ENCODE results near the gene ZG16. TPM values are rescaled to one million over a fixed set of nuclear protein-coding genes. Genes with fewer than 3 reads are reported as not detected.
"Not testable (repeated sequence)": the region's sequence is repeated elsewhere in the genome, so short reads cannot be mapped to it uniquely, and the experiment has no call there.

The ZG16 gene
- polyA plus RNA-seq, 1 donor from 2014 or later, result not detected

DNA sequence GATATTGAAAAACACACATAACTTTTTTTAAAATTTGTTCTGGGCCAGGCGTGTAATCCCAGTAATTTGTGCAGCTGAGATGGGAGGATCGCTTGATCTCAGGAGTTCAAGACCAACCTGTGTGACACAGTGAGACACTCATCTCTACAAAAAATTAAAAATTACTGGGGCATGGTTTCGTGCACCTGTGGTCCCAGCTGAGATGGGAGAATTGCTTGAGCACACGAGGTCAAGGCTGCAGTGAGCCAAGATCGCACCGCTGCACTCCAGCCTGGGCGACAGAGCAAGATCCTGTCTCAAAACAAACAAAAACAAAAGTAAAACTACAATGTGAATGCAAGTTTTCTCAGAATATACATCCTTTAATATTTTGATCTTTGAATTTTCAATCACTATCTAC, 47.4 kb upstream of the ZG16 start:
- no peaks in the 10 kb centered on the region for H3K27me3 ChIP-seq (ENCODE audit: insufficient read depth, low read depth, low read length)
- H3K9me2 ChIP-seq (ENCODE audit: insufficient read depth, low read length), result no peaks in the 10 kb centered on the region
- no peak for TF ChIP-seq EZH2 (IDR thresholded peaks at IDR 0.05; ENCODE audit: borderline replicate concordance, insufficient read depth, low read length, poor library complexity, severe bottlenecking)
- no peak for TF ChIP-seq TAF1 (IDR thresholded peaks at IDR 0.05; ENCODE audit: low read depth)
- TF ChIP-seq RAD21 (conservative IDR thresholded peaks at IDR 0.05), result no peak
- TF ChIP-seq POLR2AphosphoS5 (IDR thresholded peaks at IDR 0.05), result no peak
- H3K9me3 ChIP-seq (ENCODE audit: low read length), result no peaks in the 10 kb centered on the region
- H3F3A ChIP-seq (ENCODE audit: insufficient read depth, low read length, poor library complexity, severe bottlenecking), result no peaks in the 10 kb centered on the region
- H3K27ac ChIP-seq (ENCODE audit: low read length), result no peak overlapping the region
- H3K4me3 ChIP-seq (ENCODE audit: low read length), result no peak overlapping the region
- H4K20me1 ChIP-seq (ENCODE audit: insufficient read depth), result no peaks in the 10 kb centered on the region
- H3K4me2 ChIP-seq (ENCODE audit: low read length), result no peak overlapping the region
- H2AFZ ChIP-seq (ENCODE audit: low read depth, low read length), result no peak overlapping the region
- H3K36me3 ChIP-seq (ENCODE audit: insufficient read depth, low read length), result no peaks in the 10 kb centered on the region
- no peaks in the 10 kb centered on the region for H3K79me2 ChIP-seq (replicated peaks; ENCODE audit: insufficient read depth, low read length)
- H3K9ac ChIP-seq (ENCODE audit: low read length), result no peak overlapping the region

DNA sequence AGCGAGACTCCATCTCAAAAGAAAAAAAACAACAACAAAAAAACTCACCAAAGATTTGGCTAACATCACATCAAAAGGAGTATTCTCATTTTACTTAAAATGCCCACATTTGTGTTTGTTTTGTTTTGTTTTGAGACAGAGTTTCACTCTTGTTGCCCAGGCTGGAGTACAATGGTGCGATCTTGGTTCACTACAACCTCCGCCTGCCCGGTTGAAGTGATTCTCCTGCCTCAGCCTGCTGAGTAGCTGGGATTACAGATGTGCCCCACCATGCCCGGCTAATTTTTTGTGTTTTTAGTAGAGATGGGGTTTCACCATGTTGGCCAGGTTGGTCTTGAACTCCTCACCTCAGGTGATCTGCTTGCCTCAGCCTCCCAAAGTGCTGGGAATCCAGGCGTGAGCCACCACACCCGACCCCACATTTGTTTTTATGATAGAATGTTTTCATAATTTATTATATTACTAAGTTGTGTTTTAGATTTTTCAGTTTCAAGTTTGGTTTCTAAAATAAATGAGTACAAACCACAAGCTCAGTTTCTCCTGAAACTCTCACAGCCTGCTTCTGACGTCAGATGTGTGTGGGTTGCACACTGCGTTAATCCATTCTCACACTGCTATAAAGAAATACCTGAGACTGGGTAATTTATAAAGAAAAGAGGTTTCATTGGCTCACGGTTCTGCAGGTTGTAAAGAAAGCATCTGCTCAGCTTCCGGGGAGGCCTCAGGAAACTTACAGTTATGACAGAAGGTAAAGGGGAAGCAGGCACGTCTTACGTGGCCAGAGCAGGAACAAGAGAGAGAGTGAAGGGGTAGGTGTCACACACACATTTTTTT, 46.1 kb upstream of the ZG16 start:
- H3K27ac ChIP-seq (ENCODE audit: low read length); H3K9me3 ChIP-seq (ENCODE audit: low read length); H3K9ac ChIP-seq (ENCODE audit: low read length); H2AFZ ChIP-seq (ENCODE audit: low read depth, low read length); H3F3A ChIP-seq (ENCODE audit: insufficient read depth, low read length, poor library complexity, severe bottlenecking); H3K4me3 ChIP-seq (ENCODE audit: low read length); H3K79me2 ChIP-seq (replicated peaks; ENCODE audit: insufficient read depth, low read length); H3K4me2 ChIP-seq (ENCODE audit: low read length); H4K20me1 ChIP-seq (ENCODE audit: insufficient read depth); H3K27me3 ChIP-seq (ENCODE audit: insufficient read depth, low read depth, low read length); H3K36me3 ChIP-seq (ENCODE audit: insufficient read depth, low read length); H3K9me2 ChIP-seq (ENCODE audit: insufficient read depth, low read length): not testable (repeated sequence)

DNA sequence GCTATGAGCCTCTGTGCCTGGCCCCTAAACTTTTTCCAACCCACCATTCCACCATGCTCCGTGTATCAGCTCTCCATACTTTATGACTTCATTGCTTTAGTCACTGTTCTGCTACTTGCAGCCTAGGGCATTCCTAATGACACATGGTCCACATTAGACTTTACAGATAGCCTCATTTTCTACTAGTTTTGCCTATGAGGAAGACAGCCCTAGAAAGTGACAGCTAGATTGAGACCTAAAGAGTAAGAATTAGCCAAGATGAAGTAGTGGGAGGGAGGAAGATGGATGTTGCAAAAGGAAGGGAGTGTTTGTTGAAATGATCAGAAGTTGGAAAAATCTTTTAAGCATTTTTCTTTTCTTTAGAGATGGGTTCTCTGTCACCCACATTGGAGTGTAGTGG, 43.3 kb upstream of the ZG16 start:
- no peak overlapping the region for H2AFZ ChIP-seq (ENCODE audit: low read depth, low read length)
- no peaks in the 10 kb centered on the region for H3K79me2 ChIP-seq (replicated peaks; ENCODE audit: insufficient read depth, low read length)
- H3K9me2 ChIP-seq (ENCODE audit: insufficient read depth, low read length), result no peaks in the 10 kb centered on the region
- H3K4me2 ChIP-seq (ENCODE audit: low read length), result no peak overlapping the region
- no peak overlapping the region for H3K9ac ChIP-seq (ENCODE audit: low read length)
- H3K9me3 ChIP-seq (ENCODE audit: low read length), result no peaks in the 10 kb centered on the region
- no peak overlapping the region for H3K27ac ChIP-seq (ENCODE audit: low read length)
- no peaks in the 10 kb centered on the region for H3K27me3 ChIP-seq (ENCODE audit: insufficient read depth, low read depth, low read length)
- H3F3A ChIP-seq (ENCODE audit: insufficient read depth, low read length, poor library complexity, severe bottlenecking), result no peaks in the 10 kb centered on the region
- H4K20me1 ChIP-seq (ENCODE audit: insufficient read depth), result no peaks in the 10 kb centered on the region
- no peaks in the 10 kb centered on the region for H3K36me3 ChIP-seq (ENCODE audit: insufficient read depth, low read length)
- TF ChIP-seq TAF1 (IDR thresholded peaks at IDR 0.05; ENCODE audit: low read depth) (no peak), POLR2AphosphoS5 (IDR thresholded peaks at IDR 0.05) (no peak), SMC3 (conservative IDR thresholded peaks at IDR 0.05; ENCODE audit: poor library complexity) (no peak)
- TF ChIP-seq, protein P1, sequence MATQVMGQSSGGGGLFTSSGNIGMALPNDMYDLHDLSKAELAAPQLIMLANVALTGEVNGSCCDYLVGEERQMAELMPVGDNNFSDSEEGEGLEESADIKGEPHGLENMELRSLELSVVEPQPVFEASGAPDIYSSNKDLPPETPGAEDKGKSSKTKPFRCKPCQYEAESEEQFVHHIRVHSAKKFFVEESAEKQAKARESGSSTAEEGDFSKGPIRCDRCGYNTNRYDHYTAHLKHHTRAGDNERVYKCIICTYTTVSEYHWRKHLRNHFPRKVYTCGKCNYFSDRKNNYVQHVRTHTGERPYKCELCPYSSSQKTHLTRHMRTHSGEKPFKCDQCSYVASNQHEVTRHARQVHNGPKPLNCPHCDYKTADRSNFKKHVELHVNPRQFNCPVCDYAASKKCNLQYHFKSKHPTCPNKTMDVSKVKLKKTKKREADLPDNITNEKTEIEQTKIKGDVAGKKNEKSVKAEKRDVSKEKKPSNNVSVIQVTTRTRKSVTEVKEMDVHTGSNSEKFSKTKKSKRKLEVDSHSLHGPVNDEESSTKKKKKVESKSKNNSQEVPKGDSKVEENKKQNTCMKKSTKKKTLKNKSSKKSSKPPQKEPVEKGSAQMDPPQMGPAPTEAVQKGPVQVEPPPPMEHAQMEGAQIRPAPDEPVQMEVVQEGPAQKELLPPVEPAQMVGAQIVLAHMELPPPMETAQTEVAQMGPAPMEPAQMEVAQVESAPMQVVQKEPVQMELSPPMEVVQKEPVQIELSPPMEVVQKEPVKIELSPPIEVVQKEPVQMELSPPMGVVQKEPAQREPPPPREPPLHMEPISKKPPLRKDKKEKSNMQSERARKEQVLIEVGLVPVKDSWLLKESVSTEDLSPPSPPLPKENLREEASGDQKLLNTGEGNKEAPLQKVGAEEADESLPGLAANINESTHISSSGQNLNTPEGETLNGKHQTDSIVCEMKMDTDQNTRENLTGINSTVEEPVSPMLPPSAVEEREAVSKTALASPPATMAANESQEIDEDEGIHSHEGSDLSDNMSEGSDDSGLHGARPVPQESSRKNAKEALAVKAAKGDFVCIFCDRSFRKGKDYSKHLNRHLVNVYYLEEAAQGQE (IDR thresholded peaks at IDR 0.05; ENCODE audit: borderline replicate concordance), result no peak
- H3K4me3 ChIP-seq (ENCODE audit: low read length), result no peak overlapping the region
